Measurements from ENCODE around the gene HADHB.

DNA sequence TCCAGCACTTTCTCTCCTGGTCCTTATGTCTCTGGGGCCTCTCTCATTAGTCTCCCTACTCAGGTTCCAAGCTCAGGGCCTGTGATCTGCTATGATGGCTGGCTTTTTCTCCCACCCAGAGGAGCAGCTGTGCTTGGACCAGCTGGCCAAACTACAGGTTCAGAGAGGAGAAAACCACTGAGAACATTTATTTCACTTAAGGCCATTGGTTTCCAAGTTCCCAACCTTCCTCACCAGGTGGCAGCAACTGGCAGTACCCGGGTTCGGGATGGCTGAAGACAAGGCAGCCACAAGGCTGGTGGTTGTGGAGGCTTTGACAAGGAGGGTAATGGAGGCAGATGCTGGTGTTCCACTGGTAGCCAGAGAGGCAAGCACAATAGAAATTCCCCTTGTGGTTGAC, 71.3 kb downstream of the HADHB start:
- no peak for TF ChIP-seq SUZ12 (IDR thresholded peaks at IDR 0.05; ENCODE audit: extremely low read depth, insufficient read depth, insufficient read length)
- no peak for TF ChIP-seq YY1 (IDR thresholded peaks at IDR 0.05; ENCODE audit: insufficient read depth, insufficient read length)
